NB4 (cell line): ENCODE data around the gene SNRPE.
"Not testable (repeated sequence)": the region's sequence is repeated elsewhere in the genome, so short reads cannot be mapped to it uniquely, and the experiment has no call there.

Experiments used
- DNase-seq: peaks from one replicate; pipeline ENCODE4 v3.0.0; 2010; ENCODE audit warnings: low read depth
- H3K4me3 ChIP-seq: one replicate; pipeline ENCODE4 v1.5.1; 2011; ENCODE audit warnings: mild to moderate bottlenecking, low read depth, low read length, moderate library complexity
- CTCF ChIP-seq: IDR thresholded peaks from one replicate; pipeline ENCODE4 v1.5.1; 2012; ENCODE audit warnings: low read depth, low read length
- MAX ChIP-seq: IDR thresholded peaks from 2 replicates; pipeline ENCODE4 v1.6.1; 2011; ENCODE audit warnings: low read depth, low read length
- MYC ChIP-seq: IDR thresholded peaks from 2 replicates; pipeline ENCODE4 v1.6.1; 2011; ENCODE audit warnings: low read depth, low read length
- POLR2A ChIP-seq: IDR thresholded peaks from 2 replicates; pipeline ENCODE4 v1.6.1; 2011; ENCODE audit warnings: mild to moderate bottlenecking; ENCODE audit not compliant: insufficient read length; ENCODE audit errors: extremely low read depth

The SNRPE gene

GRCh38 chr1:203842559-203842876 is 18.9 kb upstream of the SNRPE start:
- TF ChIP-seq CTCF (no peak), POLR2A (no peak), MYC (no peak), MAX (no peak)
- no peak overlapping the region for H3K4me3 ChIP-seq
- no peak for DNase-seq

- H3K4me3 ChIP-seq, result no peak overlapping the region
- no peak for TF ChIP-seq MAX
- TF ChIP-seq POLR2A, result no peak
- no peak for TF ChIP-seq CTCF
- TF ChIP-seq MYC, result no peak
- DNase-seq, result no peak
Measured at GRCh38 chr1:203843435-203843834, 18.0 kb upstream of the SNRPE start.

- not testable (repeated sequence) for H3K4me3 ChIP-seq, DNase-seq
Measured at GRCh38 chr1:203853112-203853511, 8.3 kb upstream of the SNRPE start.

GRCh38 chr1:203858055-203858454 is 3.3 kb upstream of the SNRPE start:
- TF ChIP-seq MAX (no peak), POLR2A (no peak), MYC (no peak), CTCF (no peak)
- H3K4me3 ChIP-seq, result no peak overlapping the region
- no peak for DNase-seq

GRCh38 chr1:203858975-203859374 is 2.4 kb upstream of the SNRPE start:
- no peak for TF ChIP-seq MYC
- TF ChIP-seq POLR2A, result no peak
- no peak for TF ChIP-seq MAX
- no peak for TF ChIP-seq CTCF
- no peak overlapping the region for H3K4me3 ChIP-seq
- DNase-seq, result no peak

- no peak for TF ChIP-seq CTCF
- TF ChIP-seq MYC, result no peak
- no peak for TF ChIP-seq POLR2A
- TF ChIP-seq MAX, result no peak
- H3K4me3 ChIP-seq, result no peak overlapping the region
- no peak for DNase-seq
Measured at GRCh38 chr1:203860396-203861025, 888 bp upstream of the SNRPE start.
